Left lobe of liver (tissue), 2 donors: ENCODE data around the gene SCAP. TPM values are rescaled to one million over a fixed set of nuclear protein-coding genes. Genes with fewer than 3 reads are reported as not detected.
A peak's percentile ranks its signal among the peaks of the same experiment; 100 is the strongest.
"Not testable (repeated sequence)": the region's sequence is repeated elsewhere in the genome, so short reads cannot be mapped to it uniquely, and the experiment has no call there.

Source experiments
- ATAC-seq: fragments of 200-7000 bp; cut with Tn5 transposase; one replicate; pipeline ENCODE4 v1.9.1; 2020; ENCODE audit warnings: mild to moderate bottlenecking, moderate library complexity
- DNase-seq: peaks from one replicate; pipeline ENCODE4 v3.0.0-alpha.2; 2020; ENCODE audit warnings: low spot score
- total RNA-seq: library from RNA; stranded (reverse); gene quantifications from one replicate; pipeline ENCODE4 v1.2.1, GENCODE V29; 2021
- donor health status: DM: no; HTN: no; CAD: no; lungs with moderate emphysema.
- donor health status: DM: no; HTN: yes; CAD: no.

Gene SCAP
- total RNA-seq, 1 donor from 2014 or later: 92.3 TPM

GRCh38 chr3:47482366-47482765, 6.6 kb upstream of the SCAP start:
- no peak for ATAC-seq

GRCh38 chr3:47481763-47482162, 6.0 kb upstream of the SCAP start:
- DNase-seq, ATAC-seq: not testable (repeated sequence)

More at GRCh38 chr3:47482366-47482765, 6.6 kb upstream of the SCAP start:
- no peak for DNase-seq

GRCh38 chr3:47480267-47480666, 4.5 kb upstream of the SCAP start:
- DNase-seq, ATAC-seq: not testable (repeated sequence)

GRCh38 chr3:47479826-47480160, 4.1 kb upstream of the SCAP start:
- ATAC-seq (no peak), DNase-seq (no peak)

GRCh38 chr3:47478022-47478421, 2.3 kb upstream of the SCAP start:
- DNase-seq (no peak), ATAC-seq (no peak)

GRCh38 chr3:47476644-47477199, 981 bp upstream of the SCAP start:
- no peak for DNase-seq
- ATAC-seq: no peak

- DNase-seq (no peak), ATAC-seq (no peak)
These were observed 537 bp upstream of the SCAP start for GRCh38 chr3:47476330-47476626.

- ATAC-seq (peak; percentile 26), DNase-seq (no peak)
These were observed 642 bp downstream of the SCAP start for GRCh38 chr3:47475029-47475569.

- DNase-seq: no peak
- no peak for ATAC-seq
These were observed 2.4 kb downstream of the SCAP start for GRCh38 chr3:47473391-47473790.

GRCh38 chr3:47469616-47470015, 6.1 kb downstream of the SCAP start:
- DNase-seq: no peak
- peak; percentile 67 for ATAC-seq

- DNase-seq, ATAC-seq: not testable (repeated sequence)
These were observed 7.4 kb downstream of the SCAP start for GRCh38 chr3:47468315-47468714.

GRCh38 chr3:47464588-47464987, 11.2 kb downstream of the SCAP start:
- DNase-seq: no peak
- ATAC-seq: no peak

GRCh38 chr3:47459534-47460085, 16.1 kb downstream of the SCAP start:
- ATAC-seq, DNase-seq: not testable (repeated sequence)

GRCh38 chr3:47456984-47457383, 18.8 kb downstream of the SCAP start:
- DNase-seq (no peak), ATAC-seq (peak; percentile 33)

- ATAC-seq (no peak), DNase-seq (no peak)
These were observed 19.8 kb downstream of the SCAP start for GRCh38 chr3:47455806-47456452.

- DNase-seq (no peak), ATAC-seq (peak; percentile 35)
These were observed 23.1 kb downstream of the SCAP start for GRCh38 chr3:47452453-47453215.

- DNase-seq (no peak), ATAC-seq (no peak)
These were observed 31.6 kb downstream of the SCAP start for GRCh38 chr3:47444103-47444502.

GRCh38 chr3:47443611-47443995, 32.1 kb downstream of the SCAP start:
- peak; percentile 82 for ATAC-seq
- peak; percentile 79 for DNase-seq

- ATAC-seq: peak; percentile 11
- DNase-seq: no peak
These were observed 33.8 kb downstream of the SCAP start for GRCh38 chr3:47441796-47442551.

- DNase-seq (no peak), ATAC-seq (no peak)
These were observed 35.6 kb downstream of the SCAP start for GRCh38 chr3:47440131-47440530.

GRCh38 chr3:47436180-47436579, 39.6 kb downstream of the SCAP start:
- DNase-seq (no peak), ATAC-seq (peak; percentile 53)
